HFFc6 (cell line): ENCODE results near the gene CSTF2T. TPM values are rescaled to one million over a fixed set of nuclear protein-coding genes. Genes with fewer than 3 reads are reported as not detected.

Experiments
- DNase-seq: peaks from one replicate; pipeline ENCODE4 v3.0.0-alpha.2; 2018
- H3K27ac Mint-ChIP-seq: 2 replicates; pipeline ENCODE4 v1.8.0; 2020; ENCODE audit warnings: mild to moderate bottlenecking, mixed read lengths
- H3K27me3 Mint-ChIP-seq: 2 replicates; pipeline ENCODE4 v1.8.0; 2021; ENCODE audit warnings: mild to moderate bottlenecking, moderate library complexity, mixed read lengths; ENCODE audit not compliant: insufficient read depth
- H3K36me3 Mint-ChIP-seq: 2 replicates; pipeline ENCODE4 v1.8.0; 2021; ENCODE audit warnings: low read depth, mixed read lengths
- H3K4me1 Mint-ChIP-seq: 2 replicates; pipeline ENCODE4 v1.8.0; 2020; ENCODE audit warnings: low read depth, mixed read lengths
- H3K4me3 Mint-ChIP-seq: 2 replicates; pipeline ENCODE4 v1.8.0; 2020; ENCODE audit warnings: mild to moderate bottlenecking, moderate library complexity, mixed read lengths
- H3K9me3 Mint-ChIP-seq: 2 replicates; pipeline ENCODE4 v1.8.0; 2020; ENCODE audit warnings: mild to moderate bottlenecking, mixed read lengths
- CTCF ChIP-seq: fragments of 200-600 bp; sonication (generic); IDR thresholded peaks from 2 replicates; pipeline ENCODE4 v1.5.0; 2021; ENCODE audit warnings: antibody characterized with exemption, mild to moderate bottlenecking
- total RNA-seq, 6 experiments: library from RNA; stranded (reverse); fragmentation: NEBNext Ultra II Directional; extraction: Animal tissue kit (Norgen Biotek cat#: 25700); gene quantifications; 2 replicates in 1 of 6; 3 replicates in 5 of 6; pipeline ENCODE4 v1.2.3, GENCODE V29; 2021

The CSTF2T gene
- total RNA-seq, 6 experiments from 2014 or later = 12.4 to 15.8 (median 15.6) TPM

GRCh38 chr10:51663086-51663485 is 36.3 kb downstream of the CSTF2T start:
- Mint-ChIP-seq H3K9me3 (no peaks in the 10 kb centered on the region), H3K27me3 (peaks cover 2% of the 10 kb centered on the region), H3K36me3 (no peaks in the 10 kb centered on the region), H3K4me3 (no peak overlapping the region), H3K27ac (no peak overlapping the region), H3K4me1 (peaks cover 8% of the 10 kb centered on the region)
- TF ChIP-seq CTCF = no peak
- DNase-seq = no peak

- no peaks in the 10 kb centered on the region for H3K36me3 Mint-ChIP-seq
- DNase-seq = no peak
Measured at GRCh38 chr10:51659344-51659743, 40.1 kb downstream of the CSTF2T start.

GRCh38 chr10:51658000-51658399 is 41.4 kb downstream of the CSTF2T start:
- Mint-ChIP-seq H3K4me1 (peaks cover 4% of the 10 kb centered on the region; the same call in 1 of the 2 replicates), H3K36me3 (no peaks in the 10 kb centered on the region), H3K27ac (no peak overlapping the region), H3K4me3 (no peak overlapping the region), H3K9me3 (no peaks in the 10 kb centered on the region), H3K27me3 (peaks cover 2% of the 10 kb centered on the region; the same call in 1 of the 2 replicates)
- TF ChIP-seq CTCF = no peak
- DNase-seq = no peak

More at GRCh38 chr10:51659344-51659743, 40.1 kb downstream of the CSTF2T start:
- Mint-ChIP-seq H3K4me3 (no peak overlapping the region), H3K27me3 (peaks cover 2% of the 10 kb centered on the region; the same call in 1 of the 2 replicates), H3K27ac (no peak overlapping the region), H3K9me3 (no peaks in the 10 kb centered on the region), H3K4me1 (peaks cover 4% of the 10 kb centered on the region; the same call in 1 of the 2 replicates)
- no peak for TF ChIP-seq CTCF

DNA sequence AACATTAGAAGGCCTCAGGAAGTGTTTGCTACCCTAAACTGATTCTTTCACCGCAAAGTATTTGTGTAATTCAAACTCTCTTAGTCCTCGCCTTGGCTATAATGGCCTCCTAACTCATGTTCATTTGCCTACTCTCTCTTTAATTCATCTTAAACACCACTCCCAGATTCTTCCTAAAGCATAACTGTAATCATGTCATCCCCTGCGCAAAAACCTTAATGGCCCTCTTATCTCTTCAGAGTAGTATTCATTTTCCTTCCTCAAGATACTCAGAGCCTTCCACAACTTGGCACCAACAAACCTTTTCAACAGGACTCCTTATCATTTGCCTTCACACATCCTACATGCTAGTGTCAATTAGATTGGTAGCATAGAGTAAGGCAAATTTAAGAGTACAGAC is 42.9 kb downstream of the CSTF2T start:
- H3K9me3 Mint-ChIP-seq = no peaks in the 10 kb centered on the region
- H3K36me3 Mint-ChIP-seq = no peaks in the 10 kb centered on the region
- TF ChIP-seq CTCF = no peak
- H3K27ac Mint-ChIP-seq = no peak overlapping the region
- no peaks in the 10 kb centered on the region for H3K27me3 Mint-ChIP-seq
- no peak overlapping the region for H3K4me3 Mint-ChIP-seq
- DNase-seq = no peak
- peaks cover 4% of the 10 kb centered on the region; the same call in 1 of the 2 replicates for H3K4me1 Mint-ChIP-seq

- Mint-ChIP-seq H3K36me3 (no peaks in the 10 kb centered on the region), H3K4me3 (no peak overlapping the region), H3K9me3 (no peaks in the 10 kb centered on the region), H3K27me3 (no peaks in the 10 kb centered on the region; the same call in 1 of the 2 replicates), H3K4me1 (peaks cover 12% of the 10 kb centered on the region; the same call in 1 of the 2 replicates), H3K27ac (no peak overlapping the region)
- DNase-seq = no peak
- TF ChIP-seq CTCF = no peak
Measured at GRCh38 chr10:51654918-51655317, 44.5 kb downstream of the CSTF2T start.

GRCh38 chr10:51653025-51653424 is 46.4 kb downstream of the CSTF2T start:
- no peak overlapping the region for H3K27ac Mint-ChIP-seq
- DNase-seq = no peak

More at GRCh38 chr10:51653025-51653424, 46.4 kb downstream of the CSTF2T start:
- H3K4me1 Mint-ChIP-seq = peaks cover 27% of the 10 kb centered on the region; the same call in 1 of the 2 replicates
- H3K27me3 Mint-ChIP-seq = no peaks in the 10 kb centered on the region; the same call in 1 of the 2 replicates
- no peak for TF ChIP-seq CTCF
- no peak overlapping the region for H3K4me3 Mint-ChIP-seq
- no peaks in the 10 kb centered on the region for H3K36me3 Mint-ChIP-seq
- H3K9me3 Mint-ChIP-seq = no peaks in the 10 kb centered on the region
